ENCODE data around the gene CYB5R2.
A peak's percentile ranks its signal among the peaks of the same experiment; 100 is the strongest.

The CYB5R2 gene

DNA sequence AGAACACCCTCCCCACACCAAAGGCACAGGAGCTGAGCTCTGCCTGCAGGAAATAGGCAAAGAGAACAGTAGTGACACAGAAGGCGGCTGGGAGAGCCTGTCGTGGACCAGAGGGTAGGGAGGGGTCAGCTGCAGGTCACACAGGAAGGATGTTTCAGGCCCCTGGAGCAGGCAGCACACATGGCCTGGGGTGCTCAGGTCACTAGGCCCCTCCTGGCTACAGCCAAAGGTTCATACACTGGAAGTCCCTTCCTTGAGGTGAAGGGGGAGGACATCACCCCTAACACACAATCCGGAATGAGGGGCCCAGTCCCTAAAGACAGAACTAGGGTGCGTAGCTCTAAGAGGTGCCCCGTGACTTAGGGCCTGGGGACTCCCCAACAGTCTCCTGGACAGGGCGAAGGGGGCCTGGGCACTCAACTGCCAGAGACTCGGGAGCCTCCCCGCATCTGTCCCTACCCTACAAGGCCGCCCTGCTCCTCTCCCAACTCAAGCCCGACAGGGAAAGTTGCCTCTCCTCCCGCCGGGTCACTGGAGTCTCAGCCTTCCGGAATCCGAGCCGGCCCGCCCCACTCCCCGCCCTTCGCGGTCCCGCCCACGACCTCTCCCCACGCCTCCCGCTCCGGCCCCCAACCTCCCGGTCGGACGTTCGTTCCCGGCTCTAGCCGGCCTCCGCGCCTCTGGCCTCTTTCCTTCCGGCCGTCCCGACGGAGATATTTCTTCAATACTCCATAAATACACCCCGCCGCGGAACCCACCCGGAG is at the start of gene CYB5R2:
Gene CYB5R2, minus strand, starts transcription at position 541 of the 764 bp plus-strand sequence. CDS start 675 bp downstream, outside the sequence.
- no peak for DNase-seq

GRCh38 chr11:7714786-7715185 is 41.5 kb upstream of the CYB5R2 start:
- no peak for DNase-seq

GRCh38 chr11:7706377-7706776 is 33.1 kb upstream of the CYB5R2 start, which contains the start of gene OVCH2:
Gene OVCH2 (minus strand): TSS chr11:7706477. CDS start chr11:7706394, 83 bp downstream.
- DNase-seq, result no peak

- no peak for DNase-seq
Observed at GRCh38 chr11:7703740-7704139, 30.4 kb upstream of the CYB5R2 start.

DNA sequence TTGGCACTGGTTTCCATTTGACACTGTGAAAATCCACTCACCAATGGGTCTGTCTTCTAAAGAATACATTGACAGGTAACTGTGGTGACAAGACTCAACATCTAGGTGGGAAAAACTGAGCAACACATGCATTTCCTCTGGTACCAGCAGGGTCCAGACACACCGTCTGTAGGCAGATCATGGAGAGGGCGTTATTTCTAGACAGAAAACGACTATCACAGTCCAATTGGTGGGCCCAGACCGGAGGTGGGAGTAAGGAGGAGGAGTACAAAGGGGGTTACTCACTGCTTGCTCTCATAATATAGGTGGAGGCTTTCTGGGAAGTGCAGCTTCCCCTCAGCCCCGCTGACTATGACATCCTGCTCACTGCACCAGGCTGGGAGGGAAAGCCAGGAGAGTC is 23.1 kb upstream of the CYB5R2 start:
- no peak for DNase-seq

- no peak for DNase-seq
Observed at GRCh38 chr11:7694235-7694634, 20.9 kb upstream of the CYB5R2 start.

- no peak for DNase-seq
Observed at GRCh38 chr11:7692426-7692825, 19.1 kb upstream of the CYB5R2 start.

- no peak for DNase-seq
Observed at GRCh38 chr11:7691759-7692350, 18.6 kb upstream of the CYB5R2 start.

GRCh38 chr11:7690648-7691047 is 17.3 kb upstream of the CYB5R2 start:
- no peak for DNase-seq

DNA sequence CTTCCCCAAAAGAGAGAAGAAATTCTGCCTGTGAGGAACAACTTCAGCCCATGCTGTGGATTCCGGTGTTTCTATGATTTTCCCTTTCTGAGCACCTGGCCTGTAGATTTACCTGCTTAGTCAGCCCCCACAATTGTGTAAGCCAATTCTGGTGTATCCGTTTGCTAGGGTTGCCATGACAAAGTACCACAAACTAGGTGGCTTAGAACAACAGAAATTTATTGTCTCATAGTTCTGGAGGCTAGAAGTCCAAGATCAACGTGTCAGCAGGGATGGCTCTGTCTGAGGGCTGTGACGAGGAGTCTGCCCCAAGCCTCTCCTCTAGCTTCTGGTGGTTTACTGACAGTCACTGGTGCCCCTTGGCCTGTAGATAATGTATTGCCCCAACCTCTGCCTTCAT is 15.9 kb upstream of the CYB5R2 start:
- no peak for DNase-seq

DNA sequence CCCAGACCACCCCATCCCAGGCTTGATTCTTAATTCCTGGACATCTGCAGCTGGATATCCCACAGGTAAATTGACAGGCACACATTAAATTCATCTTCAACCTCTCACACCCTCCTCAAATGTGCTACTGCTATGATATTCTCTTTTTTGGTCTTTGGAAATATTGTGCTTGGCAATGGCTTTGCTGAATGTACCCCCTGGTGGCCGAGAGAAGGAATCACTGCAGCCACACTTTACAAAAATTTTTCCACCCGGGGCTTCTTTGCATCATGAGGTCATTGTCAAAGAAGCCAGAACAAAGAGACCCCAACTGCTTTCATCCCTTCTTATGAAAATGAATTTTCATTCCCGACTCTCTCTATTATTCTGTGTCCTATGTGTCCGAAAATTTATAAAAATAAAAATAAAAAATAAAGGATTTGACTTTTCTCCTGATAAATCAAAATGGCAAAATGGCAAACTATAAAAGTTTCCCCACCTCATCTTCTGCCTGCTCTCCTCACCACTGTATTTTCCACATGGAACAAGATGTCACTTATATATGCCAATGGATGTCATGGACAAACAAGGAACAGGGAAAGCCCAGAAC is 15.0 kb upstream of the CYB5R2 start:
- peak; percentile 6 for DNase-seq

GRCh38 chr11:7687386-7687785 is 14.1 kb upstream of the CYB5R2 start:
- DNase-seq, result no peak

DNA sequence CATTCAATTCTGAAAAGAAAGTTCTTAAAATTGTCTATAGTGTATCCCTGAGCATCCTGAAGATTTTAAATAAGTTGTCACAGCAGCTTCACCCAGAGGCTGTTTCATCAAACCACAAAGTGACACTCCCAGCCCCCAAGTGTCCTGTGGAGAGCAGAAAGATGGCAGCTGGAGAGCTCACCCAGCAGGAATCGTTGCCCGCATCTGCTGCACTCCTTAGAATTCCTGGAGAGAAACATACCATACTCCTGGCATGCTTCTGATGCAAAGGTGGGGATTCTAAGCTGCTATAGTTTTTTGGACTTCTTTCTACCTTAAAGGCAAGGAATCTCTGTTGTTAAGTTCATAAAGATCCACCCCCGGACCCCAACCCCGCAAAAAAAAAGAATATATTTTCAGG is 13.5 kb upstream of the CYB5R2 start:
- DNase-seq, result no peak

- DNase-seq, result no peak
Observed at GRCh38 chr11:7683571-7683970, 10.3 kb upstream of the CYB5R2 start.

- no peak for DNase-seq
Observed at GRCh38 chr11:7677796-7678201, 4.5 kb upstream of the CYB5R2 start.

- no peak for DNase-seq
Observed at GRCh38 chr11:7677071-7677470, 3.8 kb upstream of the CYB5R2 start.

DNA sequence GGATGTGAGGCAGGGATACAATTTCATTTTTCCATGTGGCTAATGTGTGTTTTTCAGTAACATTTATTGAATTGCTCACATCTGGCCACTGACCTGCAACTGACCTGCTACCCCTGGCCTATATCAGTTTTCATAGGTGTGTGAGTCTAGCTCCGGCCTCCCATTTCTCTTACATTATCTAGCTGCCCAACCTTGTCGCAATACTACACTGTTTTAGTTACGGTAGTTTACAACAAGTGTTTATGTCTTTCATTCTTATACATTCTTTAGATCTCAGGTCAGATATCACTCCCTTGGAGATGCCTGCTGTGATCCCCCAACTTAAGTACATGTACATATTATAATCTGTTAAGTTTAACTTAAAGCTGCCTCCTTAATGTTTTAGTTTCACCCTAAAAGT is 2.3 kb upstream of the CYB5R2 start:
- no peak for DNase-seq

DNA sequence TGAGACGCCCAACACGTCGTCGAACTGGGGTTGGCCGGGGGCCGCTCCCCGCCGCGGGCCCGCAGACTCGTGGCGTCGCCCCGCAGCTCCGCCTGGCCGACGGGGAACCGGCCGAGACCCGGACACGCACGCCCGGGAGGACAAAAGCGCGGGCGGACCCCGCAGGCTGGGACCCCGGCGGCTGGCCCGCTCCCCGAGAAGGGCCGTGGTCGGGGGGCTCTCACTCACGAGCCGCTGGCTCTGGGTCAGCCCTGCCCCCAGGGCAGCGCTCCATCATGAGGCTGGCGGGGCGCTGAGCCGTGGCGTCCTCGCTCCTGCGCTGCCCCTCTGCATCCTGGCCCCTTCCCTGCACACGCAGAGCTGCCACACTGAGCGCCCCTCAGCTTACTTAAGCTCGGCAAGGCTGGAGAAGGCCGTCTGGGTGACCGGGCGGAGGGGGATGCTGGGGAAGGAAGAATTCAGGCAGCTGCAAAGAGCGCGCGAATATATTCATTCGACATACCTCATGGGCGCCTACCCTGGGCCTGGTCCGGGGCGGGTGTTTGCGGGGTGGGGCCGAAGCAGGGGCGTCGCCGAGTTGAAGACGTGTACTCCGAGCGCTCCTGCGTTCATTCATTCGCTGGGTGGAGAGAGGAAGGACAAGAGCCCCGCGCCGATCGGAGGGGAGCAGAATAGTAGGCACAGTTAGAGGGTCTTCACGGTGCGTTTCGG is 579 bp upstream of the CYB5R2 start:
- no peak for DNase-seq

GRCh38 chr11:7672276-7672959 is 882 bp downstream of the CYB5R2 start:
- DNase-seq, result no peak

DNA sequence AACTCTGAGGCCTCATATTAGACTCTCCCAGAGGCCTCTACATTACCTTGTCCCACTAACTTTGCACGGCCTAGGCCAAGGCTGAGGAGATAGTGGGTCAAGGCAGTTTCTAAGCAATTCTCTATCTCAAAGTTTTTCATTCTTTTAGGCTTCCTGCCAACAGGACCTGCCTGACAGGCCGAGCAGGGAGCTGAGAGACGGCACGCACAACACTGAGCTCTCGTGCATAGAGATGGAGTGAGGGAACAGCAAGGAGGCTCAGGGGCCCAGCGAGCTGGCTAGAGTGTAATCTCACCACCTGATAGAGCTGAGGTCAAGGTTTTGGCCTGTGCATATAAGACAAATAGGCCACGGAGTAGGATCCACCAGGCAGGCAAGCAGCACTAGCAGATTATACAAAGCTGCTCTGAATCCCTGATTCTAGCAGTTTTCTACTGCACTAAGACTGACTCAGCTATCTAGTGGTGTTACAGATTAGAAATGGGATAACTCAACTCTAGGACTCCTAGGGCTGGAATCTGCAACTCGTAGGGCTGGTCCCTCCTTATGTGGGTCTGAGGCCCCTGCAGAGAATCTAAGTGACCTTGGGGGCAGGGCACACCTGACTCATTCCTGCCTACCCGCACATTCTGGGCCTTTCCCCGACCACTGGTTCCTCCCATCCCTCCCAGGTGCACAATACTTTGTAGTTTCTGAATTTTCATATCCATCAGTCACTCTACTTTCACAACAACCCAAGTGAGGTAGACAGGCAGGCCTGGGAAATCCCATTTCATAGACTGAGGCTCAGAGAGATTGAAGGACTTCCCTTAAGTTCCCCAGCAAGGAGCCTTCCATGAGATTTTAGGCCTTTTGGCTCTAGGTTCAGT is 1.7 kb downstream of the CYB5R2 start:
- no peak for DNase-seq

DNA sequence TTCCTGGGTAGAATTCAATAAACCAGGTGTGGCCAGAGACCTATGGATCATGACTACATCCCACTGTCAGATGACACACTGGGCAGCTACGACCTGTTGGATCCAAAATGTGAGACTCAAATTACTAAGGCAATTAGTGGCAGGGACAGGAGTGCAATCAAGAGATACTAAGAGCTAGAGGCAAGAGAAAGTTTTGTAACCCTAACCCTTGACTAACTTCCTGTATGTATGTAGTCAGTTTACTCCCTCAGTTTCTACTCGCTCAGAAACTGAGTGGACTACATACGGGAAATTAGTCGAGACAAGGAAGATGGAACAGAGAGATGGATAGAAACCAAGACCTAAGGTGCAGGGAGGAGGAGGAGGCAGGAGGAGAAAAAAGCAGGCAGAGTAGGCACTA is 2.7 kb downstream of the CYB5R2 start:
- no peak for DNase-seq

DNA sequence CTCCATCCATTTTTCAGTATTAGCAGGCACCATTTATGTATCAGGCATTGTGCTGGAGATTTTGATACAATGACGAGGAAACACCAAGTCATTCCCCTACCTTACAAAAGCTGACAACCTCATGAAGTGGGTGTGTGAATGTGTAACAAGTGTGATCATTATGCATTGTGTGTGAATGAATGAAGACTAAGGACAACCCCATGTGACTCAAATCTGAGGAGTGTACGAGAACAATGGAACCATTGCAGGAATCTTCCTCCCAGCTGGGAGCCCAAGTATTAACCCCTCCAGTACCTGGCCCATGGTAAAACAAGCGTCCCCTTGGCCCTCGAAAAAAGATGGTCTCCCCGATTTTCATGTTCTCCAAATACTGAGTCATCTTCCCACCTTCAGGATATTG is 4.4 kb downstream of the CYB5R2 start:
- no peak for DNase-seq

Measured in hematopoietic multipotent progenitor cell treated with erythropoietin and hydrocortisone succinate and interleukin-3 and kit ligand, for 8 days (in vitro differentiated cells).